Stimulated activated memory B cell treated with anti-CD40 and anti-IgM and Interleukin-4, amounts not matched to agents 10 μg/mL and 1 μg/mL and 100 μg/mL, for 72 hours (primary cell): ENCODE results near the gene CNKSR1.

Source experiments
- ATAC-seq: fragments of 150-1000 bp; cut with Tn5 transposase; 2 replicates; pipeline ENCODE4 v1.10.0; 2021
- H3K27ac Mint-ChIP-seq: one replicate; pipeline ENCODE4 v1.8.0; 2022; ENCODE audit warnings: mild to moderate bottlenecking, mixed read lengths
- H3K27me3 Mint-ChIP-seq: one replicate; pipeline ENCODE4 v1.8.0; 2022; ENCODE audit warnings: mixed read lengths
- H3K36me3 Mint-ChIP-seq: one replicate; pipeline ENCODE4 v1.8.0; 2022; ENCODE audit warnings: mixed read lengths
- H3K4me1 Mint-ChIP-seq: one replicate; pipeline ENCODE4 v1.8.0; 2022; ENCODE audit warnings: mixed read lengths
- H3K4me3 Mint-ChIP-seq: one replicate; pipeline ENCODE4 v1.8.0; 2022; ENCODE audit warnings: mild to moderate bottlenecking, moderate library complexity, mixed read lengths
- H3K9me3 Mint-ChIP-seq: one replicate; pipeline ENCODE4 v1.8.0; 2022; ENCODE audit warnings: mixed read lengths

CNKSR1 gene

GRCh38 chr1:26190373-26190987, 13.2 kb downstream of the CNKSR1 start, which contains the start of gene CATSPER4:
Gene CATSPER4 (plus strand): TSS chr1:26190602. CDS start chr1:26190628, 26 bp downstream.
- H3K27me3 Mint-ChIP-seq, result peaks cover 8% of the 10 kb centered on the region
- H3K4me3 Mint-ChIP-seq, result no peak within 1 kb of the TSS
- H3K4me1 Mint-ChIP-seq, result no peaks in the 10 kb centered on the region
- no peaks in the 10 kb centered on the region for H3K36me3 Mint-ChIP-seq
- no peak for ATAC-seq
- H3K9me3 Mint-ChIP-seq, result no peaks in the 10 kb centered on the region
- H3K27ac Mint-ChIP-seq, result no peak within 1 kb of the TSS

GRCh38 chr1:26191739-26192138, 14.4 kb downstream of the CNKSR1 start:
- H3K4me1 Mint-ChIP-seq, result no peaks in the 10 kb centered on the region
- H3K9me3 Mint-ChIP-seq, result no peaks in the 10 kb centered on the region
- H3K36me3 Mint-ChIP-seq, result no peaks in the 10 kb centered on the region
- no peak overlapping the region for H3K4me3 Mint-ChIP-seq
- peaks cover 10% of the 10 kb centered on the region for H3K27me3 Mint-ChIP-seq
- ATAC-seq, result no peak
- H3K27ac Mint-ChIP-seq, result no peak overlapping the region

- no peak for ATAC-seq
- H3K4me3 Mint-ChIP-seq, result no peak overlapping the region
- H3K27ac Mint-ChIP-seq, result no peak overlapping the region
- peaks cover 50% of the 10 kb centered on the region for H3K27me3 Mint-ChIP-seq
- H3K4me1 Mint-ChIP-seq, result no peaks in the 10 kb centered on the region
- no peaks in the 10 kb centered on the region for H3K36me3 Mint-ChIP-seq
- no peaks in the 10 kb centered on the region for H3K9me3 Mint-ChIP-seq
These were observed 18.5 kb downstream of the CNKSR1 start for GRCh38 chr1:26195805-26196204.

- ATAC-seq, result no peak
These were observed 20.0 kb downstream of the CNKSR1 start for GRCh38 chr1:26197301-26197700.

GRCh38 chr1:26197813-26198212, 20.5 kb downstream of the CNKSR1 start:
- H3K27me3 Mint-ChIP-seq, result peaks cover 54% of the 10 kb centered on the region
- no peaks in the 10 kb centered on the region for H3K9me3 Mint-ChIP-seq
- H3K27ac Mint-ChIP-seq, result no peak overlapping the region
- no peak overlapping the region for H3K4me3 Mint-ChIP-seq
- ATAC-seq, result no peak
- no peaks in the 10 kb centered on the region for H3K36me3 Mint-ChIP-seq
- H3K4me1 Mint-ChIP-seq, result peaks cover 13% of the 10 kb centered on the region

More at GRCh38 chr1:26197301-26197700, 20.0 kb downstream of the CNKSR1 start:
- no peak overlapping the region for H3K27ac Mint-ChIP-seq
- no peaks in the 10 kb centered on the region for H3K9me3 Mint-ChIP-seq
- H3K27me3 Mint-ChIP-seq, result peaks cover 49% of the 10 kb centered on the region
- peaks cover 13% of the 10 kb centered on the region for H3K4me1 Mint-ChIP-seq
- no peaks in the 10 kb centered on the region for H3K36me3 Mint-ChIP-seq
- no peak overlapping the region for H3K4me3 Mint-ChIP-seq

GRCh38 chr1:26200413-26200812, 23.1 kb downstream of the CNKSR1 start:
- H3K9me3 Mint-ChIP-seq, result no peaks in the 10 kb centered on the region
- no peaks in the 10 kb centered on the region for H3K36me3 Mint-ChIP-seq
- peaks cover 62% of the 10 kb centered on the region for H3K27me3 Mint-ChIP-seq
- no peak overlapping the region for H3K4me3 Mint-ChIP-seq
- ATAC-seq, result no peak
- H3K4me1 Mint-ChIP-seq, result peaks cover 13% of the 10 kb centered on the region
- no peak overlapping the region for H3K27ac Mint-ChIP-seq

- Mint-ChIP-seq H3K27me3 (peaks cover 41% of the 10 kb centered on the region), H3K4me1 (peaks cover 13% of the 10 kb centered on the region), H3K27ac (no peak overlapping the region), H3K9me3 (no peaks in the 10 kb centered on the region), H3K4me3 (no peak overlapping the region), H3K36me3 (no peaks in the 10 kb centered on the region)
- no peak for ATAC-seq
These were observed 26.5 kb downstream of the CNKSR1 start for GRCh38 chr1:26203642-26204318.

GRCh38 chr1:26210147-26210870, 33.0 kb downstream of the CNKSR1 start:
- Mint-ChIP-seq H3K9me3 (no peaks in the 10 kb centered on the region), H3K27me3 (no peaks in the 10 kb centered on the region)

GRCh38 chr1:26212726-26213125, 35.4 kb downstream of the CNKSR1 start:
- Mint-ChIP-seq H3K27ac (no peak overlapping the region), H3K27me3 (peaks cover 8% of the 10 kb centered on the region), H3K36me3 (no peaks in the 10 kb centered on the region), H3K4me1 (no peaks in the 10 kb centered on the region), H3K9me3 (no peaks in the 10 kb centered on the region), H3K4me3 (no peak overlapping the region)
- no peak for ATAC-seq

More at GRCh38 chr1:26210147-26210870, 33.0 kb downstream of the CNKSR1 start:
- Mint-ChIP-seq H3K36me3 (no peaks in the 10 kb centered on the region), H3K27ac (no peak overlapping the region), H3K4me1 (no peaks in the 10 kb centered on the region), H3K4me3 (no peak overlapping the region)
- ATAC-seq, result no peak

GRCh38 chr1:26213335-26213905, 36.1 kb downstream of the CNKSR1 start:
- no peaks in the 10 kb centered on the region for H3K9me3 Mint-ChIP-seq
- H3K4me1 Mint-ChIP-seq, result no peaks in the 10 kb centered on the region
- no peak overlapping the region for H3K27ac Mint-ChIP-seq
- H3K27me3 Mint-ChIP-seq, result peaks cover 8% of the 10 kb centered on the region
- no peak for ATAC-seq
- no peaks in the 10 kb centered on the region for H3K36me3 Mint-ChIP-seq
- H3K4me3 Mint-ChIP-seq, result no peak overlapping the region

GRCh38 chr1:26215246-26215645, 38.0 kb downstream of the CNKSR1 start:
- Mint-ChIP-seq H3K4me1 (no peaks in the 10 kb centered on the region), H3K36me3 (no peaks in the 10 kb centered on the region), H3K27ac (no peak overlapping the region), H3K27me3 (peaks cover 17% of the 10 kb centered on the region), H3K9me3 (no peaks in the 10 kb centered on the region), H3K4me3 (no peak overlapping the region)
- ATAC-seq, result no peak

- H3K4me1 Mint-ChIP-seq, result no peaks in the 10 kb centered on the region
- no peak for ATAC-seq
These were observed 41.7 kb downstream of the CNKSR1 start for GRCh38 chr1:26218906-26219494.

GRCh38 chr1:26220199-26220912, 43.1 kb downstream of the CNKSR1 start:
- H3K4me3 Mint-ChIP-seq, result no peak overlapping the region
- H3K9me3 Mint-ChIP-seq, result no peaks in the 10 kb centered on the region
- H3K36me3 Mint-ChIP-seq, result no peaks in the 10 kb centered on the region
- H3K4me1 Mint-ChIP-seq, result peaks cover under 1% of the 10 kb centered on the region
- ATAC-seq, result no peak
- peaks cover 42% of the 10 kb centered on the region for H3K27me3 Mint-ChIP-seq
- no peak overlapping the region for H3K27ac Mint-ChIP-seq

More at GRCh38 chr1:26218906-26219494, 41.7 kb downstream of the CNKSR1 start:
- no peak overlapping the region for H3K4me3 Mint-ChIP-seq
- no peaks in the 10 kb centered on the region for H3K36me3 Mint-ChIP-seq
- H3K27ac Mint-ChIP-seq, result no peak overlapping the region
- H3K27me3 Mint-ChIP-seq, result peaks cover 35% of the 10 kb centered on the region
- H3K9me3 Mint-ChIP-seq, result no peaks in the 10 kb centered on the region

- no peak overlapping the region for H3K4me3 Mint-ChIP-seq
- no peaks in the 10 kb centered on the region for H3K36me3 Mint-ChIP-seq
- ATAC-seq, result no peak
- peaks cover 7% of the 10 kb centered on the region for H3K4me1 Mint-ChIP-seq
- no peak overlapping the region for H3K27ac Mint-ChIP-seq
- H3K27me3 Mint-ChIP-seq, result peaks cover 49% of the 10 kb centered on the region
- H3K9me3 Mint-ChIP-seq, result no peaks in the 10 kb centered on the region
These were observed 43.8 kb downstream of the CNKSR1 start for GRCh38 chr1:26221094-26221493.
